HepG2 (cell line): Measurements from ENCODE around the gene PRR30. TPM values are rescaled to one million over a fixed set of nuclear protein-coding genes. Genes with fewer than 3 reads are reported as not detected.

Experiments used
- EP300 ChIP-seq, 3 experiments: sonication (generic) in 1 of 3; formaldehyde crosslinking in 1 of 3; IDR thresholded peaks; 2 replicates each; pipeline versions ENCODE4 v1.5.1 to v1.6.1; 2011 to 2020; ENCODE audit warnings: low read depth in 2 of 3, low read length in 2 of 3, borderline replicate concordance in 1 of 3, improper control_type of control experiment in 1 of 3, mild to moderate bottlenecking in 1 of 3, missing genetic modification reagents in 1 of 3, moderate library complexity in 1 of 3
- GATAD2A ChIP-seq: IDR thresholded peaks from 2 replicates; pipeline ENCODE4 v1.6.1; 2016
- GZF1 ChIP-seq: sonication (generic); formaldehyde crosslinking; IDR thresholded peaks from 2 replicates; pipeline ENCODE4 v1.5.1; 2020; ENCODE audit warnings: mild to moderate bottlenecking, missing genetic modification reagents
- HBP1 ChIP-seq: IDR thresholded peaks from 2 replicates; pipeline ENCODE4 v1.6.1; 2016; ENCODE audit warnings: low read depth, control low read depth
- HDAC1 ChIP-seq: sonication (generic); formaldehyde crosslinking; IDR thresholded peaks from 2 replicates; pipeline ENCODE4 v1.5.1; 2020; ENCODE audit warnings: mild to moderate bottlenecking, missing genetic modification reagents
- IKZF1 ChIP-seq: fragments of 450-650 bp; IDR thresholded peaks from 2 replicates; pipeline ENCODE4 v1.7.1; 2016
- MED13 ChIP-seq: sonication (generic); formaldehyde crosslinking; IDR thresholded peaks from 2 replicates; pipeline ENCODE4 v1.5.0; 2020; ENCODE audit warnings: missing genetic modification reagents
- NCOA2 ChIP-seq: sonication (generic); formaldehyde crosslinking; IDR thresholded peaks from 2 replicates; pipeline ENCODE4 v1.8.0; 2022; ENCODE audit warnings: inconsistent platforms
- NR2F6 ChIP-seq, 2 experiments: IDR thresholded peaks; 2 replicates each; pipeline ENCODE4 v1.6.1; 2016; ENCODE audit warnings: antibody characterized with exemption in 1 of 2, mild to moderate bottlenecking in 1 of 2
- NRL ChIP-seq: sonication (generic); formaldehyde crosslinking; IDR thresholded peaks from 2 replicates; pipeline ENCODE4 v1.5.0; 2020; ENCODE audit warnings: missing genetic modification reagents, mild to moderate bottlenecking, moderate library complexity, borderline replicate concordance
- SOX6 ChIP-seq, 2 experiments: fragments of 450-650 bp in 1 of 2; sonication (generic) in 1 of 2; formaldehyde crosslinking in 1 of 2; IDR thresholded peaks; 2 replicates each; pipeline versions ENCODE4 v1.4.0 to v1.6.1; 2017 to 2020; ENCODE audit warnings: antibody characterized with exemption in 1 of 2, mild to moderate bottlenecking in 1 of 2, missing genetic modification reagents in 1 of 2
- SP4 ChIP-seq: sonication (generic); formaldehyde crosslinking; IDR thresholded peaks from 2 replicates; pipeline ENCODE4 v1.8.1; 2023; ENCODE audit warnings: mild to moderate bottlenecking, missing genetic modification reagents
- TAF15 ChIP-seq: fragments of 200-400 bp; formaldehyde crosslinking; IDR thresholded peaks from one replicate; pipeline ENCODE4 v1.6.1; 2018; ENCODE audit warnings: mild to moderate bottlenecking, low read depth, low read length; ENCODE audit not compliant: poor library complexity, severe bottlenecking
- ZGPAT ChIP-seq: IDR thresholded peaks from 2 replicates; pipeline ENCODE4 v1.6.1; 2016; ENCODE audit warnings: mild to moderate bottlenecking
- ZNF430 ChIP-seq: sonication (generic); formaldehyde crosslinking; IDR thresholded peaks from 2 replicates; pipeline ENCODE4 v1.9.0; 2021; ENCODE audit warnings: mild to moderate bottlenecking, missing genetic modification reagents
- ZNF441 ChIP-seq: sonication (generic); formaldehyde crosslinking; IDR thresholded peaks from 2 replicates; pipeline ENCODE4 v1.7.0; 2021; ENCODE audit warnings: missing genetic modification reagents, borderline replicate concordance
- ZNF546 ChIP-seq: sonication (generic); formaldehyde crosslinking; conservative IDR thresholded peaks from 2 replicates; pipeline ENCODE4 v1.8.1; 2023; ENCODE audit warnings: mild to moderate bottlenecking, missing genetic modification reagents
- ZNF770 ChIP-seq: sonication (generic); formaldehyde crosslinking; IDR thresholded peaks from 2 replicates; pipeline ENCODE4 v1.5.0; 2020; ENCODE audit warnings: mild to moderate bottlenecking, missing genetic modification reagents
- ZNF772 ChIP-seq: sonication (generic); formaldehyde crosslinking; IDR thresholded peaks from 2 replicates; pipeline ENCODE4 v1.5.0; 2020; ENCODE audit warnings: mild to moderate bottlenecking, missing genetic modification reagents
- ZSCAN20 ChIP-seq: sonication (generic); formaldehyde crosslinking; IDR thresholded peaks from 2 replicates; pipeline ENCODE4 v1.4.0; 2020; ENCODE audit warnings: missing genetic modification reagents, mild to moderate bottlenecking, borderline replicate concordance
- polyA plus RNA-seq, 8 experiments: library from polyadenylated mRNA; depleted of rRNA in 3 of 8; stranded (reverse) in 7 of 8; unstranded in 1 of 8; fragments of >200 nt; fragmentation: Illumina TruSeq in 4 of 8; extraction: Trizol in 4 of 8; gene quantifications; 2 replicates each; pipeline versions ENCODE4 v1.2.1 to v1.2.3, GENCODE V29; 2011 to 2016; ENCODE audit warnings: low read depth in 4 of 8, missing spikeins in 1 of 8, mixed read lengths in 1 of 8; ENCODE audit not compliant: insufficient read depth in 1 of 8
- total RNA-seq, 5 experiments: library from RNA; depleted of rRNA; stranded (reverse); fragments of >200 nt; fragmentation: Illumina TruSeq; extraction: Trizol; gene quantifications; 2 replicates each; pipeline ENCODE4 v1.2.3, GENCODE V29; 2016; ENCODE audit warnings: low read depth in 1 of 5

PRR30 gene
- total and polyA plus RNA-seq, 2 of the 13 experiments (the other 11 are each of a cell fraction or from before 2014, with no cell fraction given), result not detected

GRCh38 chr2:27095745-27096651 is 43.2 kb downstream of the PRR30 start (continued):
- TF ChIP-seq ZSCAN20 (CRISPR knock-in tag) (no peak), ZNF770 (peak; percentile 70), TAF15 (no peak), GATAD2A (CRISPR knock-in tag) (peak; percentile 100), IKZF1 (no peak), ZGPAT (peak; percentile 88), NRL (CRISPR knock-in tag) (peak; percentile 25; the same call in 1 of the 2 replicates), ZNF441 (CRISPR knock-in tag) (peak; percentile 52), ZNF430 (CRISPR knock-in tag) (peak; percentile 96), HBP1 (peak; percentile 78; the same call in 1 of the 2 replicates), ZNF546 (CRISPR knock-in tag) (peak; percentile 97), NR2F6 (IDR thresholded peaks at IDR 0.05) (peak; percentile 89), NR2F6 (CRISPR knock-in tag; IDR thresholded peaks at IDR 0.05) (peak; percentile 97), SOX6 (IDR thresholded peaks at IDR 0.05) (no peak), SOX6 (CRISPR knock-in tag; IDR thresholded peaks at IDR 0.05) (peak; percentile 94), MED13 (peak; percentile 79; the same call in 1 of the 2 replicates), EP300 (IDR thresholded peaks at IDR 0.05; ENCODE audit: low read depth in 2 of 2, low read length in 2 of 2) (peak; percentile 88 to 89), EP300 (CRISPR knock-in tag; IDR thresholded peaks at IDR 0.05; ENCODE audit: borderline replicate concordance) (peak; percentile 80), SP4 (no peak; the same call in none of the 2 replicates), HDAC1 (CRISPR knock-in tag) (peak; percentile 92), GZF1 (CRISPR knock-in tag) (no peak), ZNF772 (CRISPR knock-in tag) (peak; percentile 88), NCOA2 (CRISPR knock-in tag) (peak; percentile 95)
